ENCODE measurements around the gene TMEM176B. TPM values are rescaled to one million over a fixed set of nuclear protein-coding genes. Genes with fewer than 3 reads are reported as not detected.

TMEM176B gene
- total RNA-seq, 2 donors from 2014 or later: 21.0 to 25.2 TPM

DNA sequence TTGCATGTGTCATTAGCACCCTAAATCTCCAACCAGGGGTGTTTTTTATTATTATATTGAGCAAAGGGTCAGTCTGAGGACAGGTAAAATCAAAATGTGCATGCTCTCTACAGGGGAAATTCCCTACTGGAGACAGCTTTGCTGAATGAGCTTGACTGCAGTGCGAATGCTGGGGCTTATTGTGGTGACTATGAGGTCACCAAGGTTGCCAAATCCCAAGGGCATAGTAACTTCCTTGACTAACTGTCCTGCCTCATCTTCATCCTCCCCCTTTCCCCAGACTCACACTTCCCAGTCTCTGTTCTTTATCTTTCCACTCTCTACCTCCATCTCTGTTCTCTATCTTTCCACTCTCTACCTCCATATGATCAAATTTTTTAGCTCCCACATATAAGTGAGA lies 29.3 kb upstream of the TMEM176B start:
- no peak for TF ChIP-seq CTCF (IDR thresholded peaks at IDR 0.05)
- Histone ChIP-seq H3K4me3 (no peak overlapping the region), H3K9me3 (no peaks in the 10 kb centered on the region), H3K36me3 (no peaks in the 10 kb centered on the region), H3K27me3 (replicated peaks; ENCODE audit: insufficient read depth) (no peaks in the 10 kb centered on the region), H3K4me1 (ENCODE audit: control insufficient read depth in 1 of 2, low read depth in 2 of 2) (no peaks in the 10 kb centered on the region), H3K27ac (no peak overlapping the region)
- ATAC-seq (ENCODE audit: insufficient number of reproducible peaks, low FRiP score, low read depth) (no peak), DNase-seq (ENCODE audit: low spot score) (no peak)

GRCh38 chr7:150828384-150828783 lies 28.2 kb upstream of the TMEM176B start:
- no peaks in the 10 kb centered on the region for H3K9me3 ChIP-seq
- no peak for DNase-seq (ENCODE audit: low spot score)
- no peak overlapping the region for H3K27ac ChIP-seq
- no peak for TF ChIP-seq CTCF (IDR thresholded peaks at IDR 0.05)
- no peak overlapping the region for H3K4me3 ChIP-seq
- H3K4me1 ChIP-seq (ENCODE audit: control insufficient read depth in 1 of 2, low read depth in 2 of 2): no peaks in the 10 kb centered on the region
- H3K27me3 ChIP-seq (replicated peaks; ENCODE audit: insufficient read depth): no peaks in the 10 kb centered on the region
- H3K36me3 ChIP-seq: no peaks in the 10 kb centered on the region
- no peak for ATAC-seq (ENCODE audit: insufficient number of reproducible peaks, low FRiP score, low read depth)

DNA sequence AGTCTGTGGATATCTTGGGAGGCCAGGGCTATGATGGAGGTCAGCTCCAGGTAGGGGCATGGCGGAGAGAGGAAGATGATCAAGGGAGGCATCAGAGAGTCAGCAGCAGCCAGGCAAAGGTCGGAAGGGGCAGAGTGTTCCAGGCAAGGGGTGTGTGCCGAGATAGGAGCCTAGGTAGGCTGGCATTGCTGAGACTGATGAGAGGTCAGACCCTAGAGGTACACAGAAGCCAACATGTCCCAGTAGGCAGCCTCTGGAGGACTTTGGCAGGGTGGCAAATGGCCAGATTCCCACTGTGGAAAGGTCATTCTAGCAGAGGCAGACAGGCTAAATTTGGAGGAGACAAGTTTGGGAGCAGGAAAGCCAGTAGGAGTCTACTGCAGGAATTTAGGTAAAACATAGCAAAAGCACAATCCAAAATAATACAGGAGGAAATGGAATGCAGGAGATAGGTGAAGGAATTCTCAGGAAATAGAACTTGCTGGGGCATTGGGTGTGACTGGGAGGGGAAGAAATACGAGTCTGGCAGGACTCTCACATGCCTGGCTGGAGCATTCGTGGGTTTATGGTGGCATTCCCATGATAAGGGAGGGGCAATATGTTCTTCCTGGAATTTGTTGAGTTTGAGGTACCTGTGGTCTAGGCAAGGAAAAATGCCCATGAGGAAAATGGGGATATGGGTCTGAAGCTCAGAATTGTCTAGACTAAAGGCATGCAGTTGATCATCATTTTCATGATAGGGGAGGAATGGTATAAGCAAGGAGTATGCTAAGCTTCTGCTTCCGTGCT lies 26.1 kb upstream of the TMEM176B start:
- no peaks in the 10 kb centered on the region for H3K27me3 ChIP-seq (replicated peaks; ENCODE audit: insufficient read depth)
- ATAC-seq (ENCODE audit: insufficient number of reproducible peaks, low FRiP score, low read depth) (no peak), DNase-seq (ENCODE audit: low spot score) (no peak)
- H3K4me3 ChIP-seq: no peak overlapping the region
- no peaks in the 10 kb centered on the region for H3K36me3 ChIP-seq
- no peak for TF ChIP-seq CTCF (IDR thresholded peaks at IDR 0.05)
- no peaks in the 10 kb centered on the region for H3K9me3 ChIP-seq
- H3K27ac ChIP-seq: no peak overlapping the region
- H3K4me1 ChIP-seq (ENCODE audit: control insufficient read depth in 1 of 2, low read depth in 2 of 2): no peaks in the 10 kb centered on the region

GRCh38 chr7:150824379-150825177 lies 24.4 kb upstream of the TMEM176B start:
- ATAC-seq (ENCODE audit: insufficient number of reproducible peaks, low FRiP score, low read depth) (no peak), DNase-seq (ENCODE audit: low spot score) (no peak)
- no peaks in the 10 kb centered on the region for H3K9me3 ChIP-seq
- no peak for TF ChIP-seq CTCF (IDR thresholded peaks at IDR 0.05)
- no peak overlapping the region for H3K27ac ChIP-seq
- no peaks in the 10 kb centered on the region for H3K27me3 ChIP-seq (replicated peaks; ENCODE audit: insufficient read depth)
- H3K4me3 ChIP-seq: no peak overlapping the region
- no peaks in the 10 kb centered on the region for H3K36me3 ChIP-seq
- H3K4me1 ChIP-seq (ENCODE audit: control insufficient read depth in 1 of 2, low read depth in 2 of 2): no peaks in the 10 kb centered on the region

- no peaks in the 10 kb centered on the region for H3K4me1 ChIP-seq (ENCODE audit: control insufficient read depth in 1 of 2, low read depth in 2 of 2)
- DNase-seq (ENCODE audit: low spot score): no peak
- no peak for TF ChIP-seq CTCF (IDR thresholded peaks at IDR 0.05)
- H3K27ac ChIP-seq: no peak overlapping the region
- ATAC-seq (ENCODE audit: insufficient number of reproducible peaks, low FRiP score, low read depth): no peak
- no peaks in the 10 kb centered on the region for H3K9me3 ChIP-seq
- H3K4me3 ChIP-seq: no peak overlapping the region
- H3K36me3 ChIP-seq: no peaks in the 10 kb centered on the region
- H3K27me3 ChIP-seq (replicated peaks; ENCODE audit: insufficient read depth): no peaks in the 10 kb centered on the region
Observed at GRCh38 chr7:150823484-150824126, 23.4 kb upstream of the TMEM176B start.
